Activated CD8-positive, alpha-beta T cell treated with anti-CD3 and anti-CD28 coated beads for 36 hours (primary cell): ENCODE data around the gene HSF4. TPM values are rescaled to one million over a fixed set of nuclear protein-coding genes. Genes with fewer than 3 reads are reported as not detected.

ENCODE experiments used
- ATAC-seq: fragments of 200-7000 bp; cut with Tn5 transposase; one replicate; pipeline ENCODE4 v1.10.0; 2021; ENCODE audit warnings: mild to moderate bottlenecking, moderate library complexity
- CTCF ChIA-PET: fragments of 350-600 bp; sonication (Branson Sonifier 250); formaldehyde crosslinking; loops from one replicate; lab custom pipeline; 2021; ENCODE audit warnings: antibody characterized with exemption; lab: Charles Lee
- POLR2A ChIA-PET: fragments of 350-600 bp; sonication (Branson Sonifier 250); formaldehyde crosslinking; loops from one replicate; lab custom pipeline; 2021; ENCODE audit warnings: antibody characterized with exemption; lab: Charles Lee
- DNase-seq: peaks from one replicate; pipeline ENCODE4 v3.0.0-alpha.2; 2020
- H3K27ac Mint-ChIP-seq: one replicate; pipeline ENCODE4 v1.8.0; 2021; ENCODE audit warnings: mild to moderate bottlenecking, mixed read lengths
- H3K27me3 Mint-ChIP-seq: one replicate; pipeline ENCODE4 v1.8.0; 2021; ENCODE audit warnings: mixed read lengths
- H3K36me3 Mint-ChIP-seq: one replicate; pipeline ENCODE4 v1.8.0; 2021; ENCODE audit warnings: low read depth, mixed read lengths
- H3K4me1 Mint-ChIP-seq: one replicate; pipeline ENCODE4 v1.8.0; 2021; ENCODE audit warnings: low read depth, mixed read lengths
- H3K4me3 Mint-ChIP-seq: one replicate; pipeline ENCODE4 v1.8.0; 2021; ENCODE audit warnings: mild to moderate bottlenecking, moderate library complexity, mixed read lengths
- H3K9me3 Mint-ChIP-seq: one replicate; pipeline ENCODE4 v1.8.0; 2021; ENCODE audit warnings: mixed read lengths
- intact Hi-C: fragments of 100-400 bp; cut with micrococcal nuclease; formaldehyde crosslinking; loops from one replicate; pipeline ENCODE4 v1.10.0; 2022
- total RNA-seq, 2 experiments: library from RNA; stranded (reverse); gene quantifications; one replicate each; pipeline ENCODE4 v1.2.3, GENCODE V29; 2021
- TF ChIP-seq, protein P1 (sequence below): fragments of 200-600 bp; IDR thresholded peaks from one replicate; pipeline ENCODE4 v1.8.0; 2022; ENCODE audit warnings: antibody characterized with exemption, mild to moderate bottlenecking

HSF4 gene
- total RNA-seq, 2 experiments from 2014 or later = 56.0 to 73.3 TPM

DNA sequence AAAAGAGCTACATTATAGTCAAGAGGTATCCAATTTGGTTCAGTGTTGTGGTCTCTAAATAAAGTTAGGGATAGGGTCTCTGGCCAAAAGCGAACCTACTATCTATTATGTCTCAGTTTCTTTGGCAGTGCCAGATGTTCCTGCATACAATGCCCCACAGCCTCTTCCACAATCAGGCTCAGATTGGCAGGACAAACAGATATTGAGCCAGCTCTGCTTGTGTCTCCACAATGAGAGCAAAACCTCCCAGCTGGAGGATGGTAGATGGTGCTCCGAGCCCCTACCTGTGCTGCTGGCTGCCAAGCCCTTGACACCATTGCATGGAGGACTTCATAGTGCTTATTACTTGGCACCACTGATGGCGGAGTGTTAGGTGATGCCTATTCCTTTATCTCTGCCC, 35.1 kb upstream of the HSF4 start:
- Mint-ChIP-seq H3K27ac (no peak overlapping the region), H3K36me3 (peaks cover 30% of the 10 kb centered on the region), H3K4me3 (no peak overlapping the region), H3K4me1 (no peaks in the 10 kb centered on the region), H3K9me3 (no peaks in the 10 kb centered on the region), H3K27me3 (no peaks in the 10 kb centered on the region)
- intact Hi-C loops = no loop called here
- DNase-seq (no peak), ATAC-seq (no peak)
- ChIA-PET CTCF (interaction anchor here (1.3 to 2.1 kb wide), 4 partner anchors 12 to 28 kb away, joined by 3 to 11 read pairs (median 7); no protein-coding TSS in a partner anchor), POLR2A (interaction anchor here (0.8 to 2.2 kb wide), 5 partner anchors 8 to 56 kb away, joined by 3 to 8 read pairs (median 4); no protein-coding TSS in a partner anchor)
- TF ChIP-seq, protein P1, sequence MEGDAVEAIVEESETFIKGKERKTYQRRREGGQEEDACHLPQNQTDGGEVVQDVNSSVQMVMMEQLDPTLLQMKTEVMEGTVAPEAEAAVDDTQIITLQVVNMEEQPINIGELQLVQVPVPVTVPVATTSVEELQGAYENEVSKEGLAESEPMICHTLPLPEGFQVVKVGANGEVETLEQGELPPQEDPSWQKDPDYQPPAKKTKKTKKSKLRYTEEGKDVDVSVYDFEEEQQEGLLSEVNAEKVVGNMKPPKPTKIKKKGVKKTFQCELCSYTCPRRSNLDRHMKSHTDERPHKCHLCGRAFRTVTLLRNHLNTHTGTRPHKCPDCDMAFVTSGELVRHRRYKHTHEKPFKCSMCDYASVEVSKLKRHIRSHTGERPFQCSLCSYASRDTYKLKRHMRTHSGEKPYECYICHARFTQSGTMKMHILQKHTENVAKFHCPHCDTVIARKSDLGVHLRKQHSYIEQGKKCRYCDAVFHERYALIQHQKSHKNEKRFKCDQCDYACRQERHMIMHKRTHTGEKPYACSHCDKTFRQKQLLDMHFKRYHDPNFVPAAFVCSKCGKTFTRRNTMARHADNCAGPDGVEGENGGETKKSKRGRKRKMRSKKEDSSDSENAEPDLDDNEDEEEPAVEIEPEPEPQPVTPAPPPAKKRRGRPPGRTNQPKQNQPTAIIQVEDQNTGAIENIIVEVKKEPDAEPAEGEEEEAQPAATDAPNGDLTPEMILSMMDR = no peak

DNA sequence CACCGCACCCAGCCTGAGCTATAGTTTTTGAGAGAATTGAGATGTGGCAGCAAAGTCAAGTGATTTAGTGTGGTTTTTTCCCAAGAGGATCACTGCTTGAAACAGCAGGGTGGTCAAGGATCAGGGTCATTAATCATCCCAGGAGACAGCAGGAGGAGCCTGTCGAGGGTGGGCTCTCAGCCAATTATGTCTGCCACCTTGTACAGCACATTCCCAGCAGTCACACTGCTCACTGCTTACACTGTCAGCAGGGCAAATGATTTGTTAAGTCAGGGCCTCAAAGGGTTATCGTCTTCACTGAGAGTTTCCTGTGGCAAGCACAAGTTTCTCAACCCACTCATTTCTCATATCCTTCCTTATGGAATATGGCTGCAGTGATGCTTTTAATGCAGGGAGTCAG, 26.9 kb upstream of the HSF4 start:
- ChIA-PET CTCF (interaction anchor here (1.0 to 6.1 kb wide), 4 partner anchors 17 to 178 kb away, joined by 4 to 40 read pairs (median 4); partner anchors contain the start of gene CES3), POLR2A (interaction anchor here (0.6 to 2.2 kb wide), 2 partner anchors 9 to 22 kb away, joined by 3 to 8 read pairs; no protein-coding TSS in a partner anchor)
- TF ChIP-seq, protein P1 = no peak
- H3K9me3 Mint-ChIP-seq = no peaks in the 10 kb centered on the region
- H3K27me3 Mint-ChIP-seq = no peaks in the 10 kb centered on the region
- no peak overlapping the region for H3K27ac Mint-ChIP-seq
- no peak overlapping the region for H3K4me3 Mint-ChIP-seq
- intact Hi-C loops = no loop called here
- peaks cover 43% of the 10 kb centered on the region for H3K36me3 Mint-ChIP-seq
- DNase-seq (no peak), ATAC-seq (no peak)
- no peaks in the 10 kb centered on the region for H3K4me1 Mint-ChIP-seq

DNA sequence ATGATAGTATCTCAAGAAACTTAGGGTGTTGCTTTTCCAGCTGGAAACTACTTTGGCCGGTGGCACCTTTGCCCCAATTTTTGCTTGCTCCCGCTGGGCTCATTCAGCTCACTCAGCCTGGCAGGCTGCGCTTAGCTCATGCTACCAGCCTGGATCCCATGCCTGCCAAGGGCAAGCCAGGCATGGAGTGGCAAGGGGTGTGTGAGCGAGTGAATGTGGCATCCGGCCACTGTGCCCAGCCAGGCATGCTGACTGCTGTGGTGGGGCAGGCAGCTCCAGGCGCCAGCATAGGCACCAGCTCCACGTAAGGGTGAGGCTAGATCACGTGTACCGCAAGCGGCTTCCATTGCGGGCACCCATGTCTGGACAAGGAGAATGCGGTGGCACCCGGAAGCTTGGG, 23.2 kb upstream of the HSF4 start:
- POLR2A ChIA-PET = interaction anchor here (0.8 to 1.1 kb wide), 2 partner anchors 12 to 119 kb away, joined by 3 read pairs; no protein-coding TSS in a partner anchor
- intact Hi-C loops = no loop called here
- TF ChIP-seq, protein P1 = no peak
- Mint-ChIP-seq H3K4me1 (no peaks in the 10 kb centered on the region), H3K4me3 (no peak overlapping the region), H3K36me3 (peaks cover 52% of the 10 kb centered on the region), H3K9me3 (no peaks in the 10 kb centered on the region), H3K27me3 (no peaks in the 10 kb centered on the region), H3K27ac (no peak overlapping the region)
- no peak for DNase-seq
- ATAC-seq = no peak
- CTCF ChIA-PET = interaction anchor here (1.2 to 6.1 kb wide), 4 partner anchors 12 to 124 kb away, joined by 3 to 40 read pairs (median 6); no protein-coding TSS in a partner anchor

DNA sequence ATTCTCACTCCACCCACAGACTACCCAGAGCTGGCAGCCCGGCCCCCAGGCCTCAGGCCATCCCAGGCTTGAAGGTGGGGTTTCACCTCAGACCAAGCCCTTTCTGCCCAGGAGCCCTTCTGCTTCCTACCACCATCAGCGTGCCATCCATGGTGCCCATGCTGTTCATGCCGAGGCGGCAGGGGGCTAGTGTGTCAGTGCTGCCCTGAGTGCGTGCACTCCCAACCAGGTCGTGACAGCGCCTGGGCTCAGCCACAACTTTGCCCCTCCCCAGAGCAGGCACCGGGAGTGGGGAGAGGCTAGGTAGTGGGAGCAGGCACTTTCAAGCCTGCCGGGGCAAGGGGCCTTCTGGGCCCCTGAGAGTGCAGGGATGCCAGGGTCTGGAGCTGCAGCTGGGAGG, 22.2 kb upstream of the HSF4 start:
- TF ChIP-seq, protein P1 = no peak
- no peak for DNase-seq
- Mint-ChIP-seq H3K27me3 (no peaks in the 10 kb centered on the region), H3K36me3 (peaks cover 52% of the 10 kb centered on the region), H3K9me3 (no peaks in the 10 kb centered on the region), H3K27ac (no peak overlapping the region), H3K4me1 (no peaks in the 10 kb centered on the region), H3K4me3 (no peak overlapping the region)
- ATAC-seq = no peak
- ChIA-PET CTCF (interaction anchor here (2.0 to 6.1 kb wide), 2 partner anchors 13 kb away, joined by 7 to 40 read pairs; no protein-coding TSS in a partner anchor), POLR2A (no interaction called here)
- intact Hi-C loops = no loop called here

DNA sequence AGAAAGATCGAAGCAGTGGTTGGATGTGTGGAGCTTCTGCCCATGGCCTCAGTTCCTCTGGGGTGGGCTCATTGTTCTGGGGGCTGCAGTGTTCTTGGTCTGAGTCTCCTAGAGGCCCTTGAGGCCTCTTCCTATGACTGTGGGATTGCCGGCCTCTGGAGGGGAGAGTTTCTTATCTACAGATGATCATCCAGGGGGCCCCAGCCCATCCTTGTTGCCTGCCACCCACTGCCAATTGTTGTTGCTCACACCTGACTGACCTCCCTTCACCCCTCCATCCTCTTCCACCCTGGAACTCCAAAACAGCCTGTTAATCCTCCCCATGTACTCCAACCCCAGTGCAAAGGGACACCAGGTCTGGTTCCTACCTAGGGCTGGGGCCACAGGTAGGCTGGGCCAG, 19.6 kb upstream of the HSF4 start:
- no peaks in the 10 kb centered on the region for H3K9me3 Mint-ChIP-seq
- intact Hi-C loops = no loop called here
- TF ChIP-seq, protein P1 = no peak
- peaks cover 70% of the 10 kb centered on the region for H3K36me3 Mint-ChIP-seq
- CTCF ChIA-PET = interaction anchor here (1.5 to 1.6 kb wide), 2 partner anchors 10 to 126 kb away, joined by 4 to 8 read pairs; no protein-coding TSS in a partner anchor
- H3K27me3 Mint-ChIP-seq = no peaks in the 10 kb centered on the region
- peaks cover 2% of the 10 kb centered on the region for H3K4me1 Mint-ChIP-seq
- POLR2A ChIA-PET = no interaction called here
- DNase-seq (no peak), ATAC-seq (no peak)
- no peak overlapping the region for H3K4me3 Mint-ChIP-seq
- H3K27ac Mint-ChIP-seq = no peak overlapping the region
